ENCODE data around the gene USP2. TPM values are rescaled to one million over a fixed set of nuclear protein-coding genes. Genes with fewer than 3 reads are reported as not detected.

USP2 gene
- polyA plus RNA-seq, 3 donors = 0.36 TPM; not detected in 2

GRCh38 chr11:119404872-119405271 lies 23.4 kb upstream of the USP2 start:
- Histone ChIP-seq H3K4me1 (ENCODE audit: control insufficient read depth in 1 of 2, insufficient read depth in 2 of 2, low read length in 2 of 2) (no peaks in the 10 kb centered on the region), H3K27ac (ENCODE audit: low read depth in 1 of 2, low read length in 2 of 2) (no peak overlapping the region), H3K36me3 (replicated peaks in 1 of 2; ENCODE audit: control insufficient read depth in 1 of 2, insufficient read depth in 2 of 2, low read length in 2 of 2) (no peaks in the 10 kb centered on the region), H3K9ac (ENCODE audit: insufficient read depth, low read length, poor library complexity, severe bottlenecking) (no peak overlapping the region), H2AFZ (ENCODE audit: insufficient read depth, low read depth, low read length, poor library complexity, severe bottlenecking) (no peak overlapping the region), H4K20me1 (ENCODE audit: insufficient read depth, low read length) (no peaks in the 10 kb centered on the region), H3K4me2 (replicated peaks; ENCODE audit: extremely low read depth, low read length, poor library complexity, severe bottlenecking) (no peak overlapping the region), H3K9me3 (replicated peaks in 1 of 2; ENCODE audit: control insufficient read depth in 1 of 2, insufficient read depth in 1 of 2, low read length in 2 of 2) (peaks cover 2 to 8% of the 10 kb centered on the region in 2 donors), H3K27me3 (ENCODE audit: control insufficient read depth in 2 of 2, insufficient read depth in 2 of 2, low read length in 2 of 2) (no peaks in the 10 kb centered on the region), H3K4me3 (replicated peaks in 1 of 3; ENCODE audit: low read depth in 2 of 3, low read length in 3 of 3) (no peak overlapping the region), H3K79me2 (ENCODE audit: insufficient read depth, low read length) (no peaks in the 10 kb centered on the region)
- no peak overlapping the region for H3K27ac Mint-ChIP-seq
- peaks cover 3 to 13% (median 12%) of the 10 kb centered on the region in 7 donors for H3K9me3 Mint-ChIP-seq
- H3K27me3 Mint-ChIP-seq (ENCODE audit: low read depth in 3 of 3) = peaks cover 1 to 7% (median 5%) of the 10 kb centered on the region in 3 donors
- WGBS (ENCODE audit: insufficient coverage) = no CpG with 5 or more reads among the region's 2 CpGs
- no peaks in the 10 kb centered on the region for H3K36me3 Mint-ChIP-seq
- intact Hi-C loops (cut with micrococcal nuclease) = no loop called here
- DNase-seq = no peak
- no peak for TF ChIP-seq CTCF (IDR thresholded peaks at IDR 0.05)
- H3K4me3 Mint-ChIP-seq = no peak overlapping the region
- no peaks in the 10 kb centered on the region for H3K4me1 Mint-ChIP-seq

- Mint-ChIP-seq H3K27me3 (ENCODE audit: low read depth in 3 of 3) (peaks cover 3 to 13% (median 11%) of the 10 kb centered on the region in 3 donors), H3K4me3 (no peak overlapping the region), H3K4me1 (no peaks in the 10 kb centered on the region), H3K27ac (no peak overlapping the region), H3K9me3 (peaks cover 11 to 26% (median 23%) of the 10 kb centered on the region in 7 donors), H3K36me3 (no peaks in the 10 kb centered on the region)
- no peaks in the 10 kb centered on the region for H3K36me3 ChIP-seq (replicated peaks in 1 of 2; ENCODE audit: control insufficient read depth in 1 of 2, insufficient read depth in 2 of 2, low read length in 2 of 2)
- no peak for TF ChIP-seq CTCF (IDR thresholded peaks at IDR 0.05)
- H2AFZ ChIP-seq (ENCODE audit: insufficient read depth, low read depth, low read length, poor library complexity, severe bottlenecking) = no peak overlapping the region
- H4K20me1 ChIP-seq (ENCODE audit: insufficient read depth, low read length) = no peaks in the 10 kb centered on the region
- H3K27me3 ChIP-seq (ENCODE audit: control insufficient read depth in 2 of 2, insufficient read depth in 2 of 2, low read length in 2 of 2) = no peaks in the 10 kb centered on the region
- H3K4me2 ChIP-seq (replicated peaks; ENCODE audit: extremely low read depth, low read length, poor library complexity, severe bottlenecking) = no peak overlapping the region
- no peak for DNase-seq
- no peak overlapping the region for H3K4me3 ChIP-seq (replicated peaks in 1 of 3; ENCODE audit: low read depth in 2 of 3, low read length in 3 of 3)
- peaks cover 8 to 10% of the 10 kb centered on the region in 2 donors for H3K9me3 ChIP-seq (replicated peaks in 1 of 2; ENCODE audit: control insufficient read depth in 1 of 2, insufficient read depth in 1 of 2, low read length in 2 of 2)
- intact Hi-C loops (cut with micrococcal nuclease) = no loop called here
- H3K79me2 ChIP-seq (ENCODE audit: insufficient read depth, low read length) = no peaks in the 10 kb centered on the region
- WGBS (ENCODE audit: insufficient coverage) = 88% methylated on average over 4 of the region's 5 CpGs
- no peaks in the 10 kb centered on the region for H3K4me1 ChIP-seq (ENCODE audit: control insufficient read depth in 1 of 2, insufficient read depth in 2 of 2, low read length in 2 of 2)
- no peak overlapping the region for H3K9ac ChIP-seq (ENCODE audit: insufficient read depth, low read length, poor library complexity, severe bottlenecking)
- no peak overlapping the region for H3K27ac ChIP-seq (ENCODE audit: low read depth in 1 of 2, low read length in 2 of 2)
Measured at GRCh38 chr11:119403021-119403420, 21.5 kb upstream of the USP2 start.

Measured in CD14-positive monocyte (primary cell).